ENCODE data around the gene RAB17. TPM values are rescaled to one million over a fixed set of nuclear protein-coding genes. Genes with fewer than 3 reads are reported as not detected.
"Not testable (repeated sequence)": the region's sequence is repeated elsewhere in the genome, so short reads cannot be mapped to it uniquely, and the experiment has no call there.

RAB17 gene
- total RNA-seq, 1 donor from 2014 or later = 4.1 TPM

GRCh38 chr2:237626813-237627440, 36.4 kb upstream of the RAB17 start:
- DNase-seq (no peak), ATAC-seq (ENCODE audit: poor library complexity) (peak; percentile 33)
- intact Hi-C loops (cut with DNase I) = no loop called here

- intact Hi-C loops (cut with DNase I) = no loop called here
- ATAC-seq (ENCODE audit: poor library complexity) = no peak
- DNase-seq = no peak
Observed at GRCh38 chr2:237625777-237626176, 35.2 kb upstream of the RAB17 start.

- intact Hi-C loops (cut with DNase I) = no loop called here
- no peak for DNase-seq
Observed at GRCh38 chr2:237625216-237625705, 34.7 kb upstream of the RAB17 start.

GRCh38 chr2:237624565-237624964, 34.0 kb upstream of the RAB17 start:
- no peak for ATAC-seq (ENCODE audit: poor library complexity)
- intact Hi-C loops (cut with DNase I) = no loop called here
- DNase-seq = no peak

More at GRCh38 chr2:237625216-237625705, 34.7 kb upstream of the RAB17 start:
- peak; percentile 17 for ATAC-seq (ENCODE audit: poor library complexity)

- no peak for ATAC-seq (ENCODE audit: poor library complexity)
- intact Hi-C loops (cut with DNase I) = no loop called here
Observed at GRCh38 chr2:237623428-237624403, 33.2 kb upstream of the RAB17 start.

GRCh38 chr2:237618449-237618848, 27.9 kb upstream of the RAB17 start:
- intact Hi-C loops (cut with DNase I) = no loop called here
- ATAC-seq (ENCODE audit: poor library complexity) = no peak
- DNase-seq = no peak

More at GRCh38 chr2:237623428-237624403, 33.2 kb upstream of the RAB17 start:
- DNase-seq = no peak

GRCh38 chr2:237617587-237617982, 27.1 kb upstream of the RAB17 start:
- intact Hi-C loops (cut with DNase I) = no loop called here
- ATAC-seq (ENCODE audit: poor library complexity) = no peak
- DNase-seq = no peak

GRCh38 chr2:237616734-237617586, 26.4 kb upstream of the RAB17 start:
- DNase-seq (no peak), ATAC-seq (ENCODE audit: poor library complexity) (peak; percentile 91)
- intact Hi-C loops (cut with DNase I) = no loop called here

GRCh38 chr2:237616373-237616733, 25.8 kb upstream of the RAB17 start:
- ATAC-seq (ENCODE audit: poor library complexity) = no peak
- no peak for DNase-seq
- intact Hi-C loops (cut with DNase I) = no loop called here

- intact Hi-C loops (cut with DNase I) = no loop called here
- peak; percentile 28 for ATAC-seq (ENCODE audit: poor library complexity)
Observed at GRCh38 chr2:237615631-237616249, 25.2 kb upstream of the RAB17 start.

GRCh38 chr2:237614151-237614720, 23.7 kb upstream of the RAB17 start:
- ATAC-seq (ENCODE audit: poor library complexity) (no peak), DNase-seq (no peak)
- intact Hi-C loops (cut with DNase I) = no loop called here

More at GRCh38 chr2:237615631-237616249, 25.2 kb upstream of the RAB17 start:
- DNase-seq = no peak

- no peak for ATAC-seq (ENCODE audit: poor library complexity)
- intact Hi-C loops (cut with DNase I) = no loop called here
- no peak for DNase-seq
Observed at GRCh38 chr2:237613679-237614078, 23.1 kb upstream of the RAB17 start.

- intact Hi-C loops (cut with DNase I) = no loop called here
- ATAC-seq (ENCODE audit: poor library complexity) (no peak), DNase-seq (no peak)
Observed at GRCh38 chr2:237612527-237613357, 22.2 kb upstream of the RAB17 start.

GRCh38 chr2:237606522-237606921, 16.0 kb upstream of the RAB17 start:
- ATAC-seq (ENCODE audit: poor library complexity); intact Hi-C loops (cut with DNase I); DNase-seq: not testable (repeated sequence)

- no peak for ATAC-seq (ENCODE audit: poor library complexity)
- no peak for DNase-seq
- intact Hi-C loops (cut with DNase I) = no loop called here
Observed at GRCh38 chr2:237604960-237605359, 14.4 kb upstream of the RAB17 start.

GRCh38 chr2:237604391-237604790, 13.9 kb upstream of the RAB17 start:
- ATAC-seq (ENCODE audit: poor library complexity) = no peak
- intact Hi-C loops (cut with DNase I) = no loop called here
- DNase-seq = no peak

- ATAC-seq (ENCODE audit: poor library complexity) (no peak), DNase-seq (no peak)
- intact Hi-C loops (cut with DNase I) = no loop called here
Observed at GRCh38 chr2:237603718-237604362, 13.3 kb upstream of the RAB17 start.
